Left lung (tissue), 10 donors: ENCODE results near the gene UQCRC2. TPM values are rescaled to one million over a fixed set of nuclear protein-coding genes. Genes with fewer than 3 reads are reported as not detected.

Source experiments
- ATAC-seq: fragments of 200-7000 bp; cut with Tn5 transposase; one replicate; pipeline ENCODE4 v1.9.1; 2020; ENCODE audit warnings: moderate library complexity
- DNase-seq, 4 donors: peaks; one replicate each; pipeline ENCODE4 v3.0.0-alpha.2; 2013 to 2020
- H3K27ac ChIP-seq, 2 donors: fragments of 200-600 bp; sonication (generic) in 1 of 2; one replicate each; pipeline versions ENCODE4 v1.5.0 to v1.8.0; 2020 to 2021
- H3K27me3 ChIP-seq, 2 donors: fragments of 200-600 bp; sonication (generic) in 1 of 2; one replicate each; pipeline versions ENCODE4 v1.5.0 to v1.8.0; 2020 to 2021
- H3K36me3 ChIP-seq, 2 donors: fragments of 200-600 bp; sonication (generic) in 1 of 2; one replicate each; pipeline versions ENCODE4 v1.5.0 to v1.8.0; 2020 to 2021
- H3K4me1 ChIP-seq, 2 donors: fragments of 200-600 bp; one replicate each; pipeline ENCODE4 v1.8.0; 2021
- H3K4me3 ChIP-seq, 2 donors: fragments of 200-600 bp; sonication (generic) in 1 of 2; one replicate each; pipeline versions ENCODE4 v1.5.0 to v1.8.0; 2020 to 2021; ENCODE audit warnings: mild to moderate bottlenecking in 1 of 2
- H3K9me3 ChIP-seq, 2 donors: fragments of 200-600 bp; sonication (generic) in 1 of 2; one replicate each; pipeline versions ENCODE4 v1.5.0 to v1.8.0; 2020 to 2021
- CTCF ChIP-seq, 2 donors: fragments of 200-600 bp; sonication (generic) in 1 of 2; IDR thresholded peaks; one replicate each; pipeline versions ENCODE4 v1.5.0 to v1.8.0; 2021; ENCODE audit warnings: antibody characterized with exemption in 2 of 2
- intact Hi-C, 2 donors: fragments of 100-400 bp; cut with DNase I; formaldehyde crosslinking; loops; one replicate each; pipeline versions ENCODE4 v1.11.2 to v1.14.2; 2022
- polyA plus RNA-seq, 6 donors: library from polyadenylated mRNA; unstranded; fragments of 120-200 nt; gene quantifications; one replicate each; pipeline ENCODE4 v1.2.1, GENCODE V29; 2013; ENCODE audit not compliant: insufficient read length in 6 of 6
- total RNA-seq, 2 donors: library from RNA; stranded (reverse); fragmentation: NEBNext Ultra II Directional; extraction: Animal tissue kit (Norgen Biotek cat#: 25700); gene quantifications; one replicate each; pipeline ENCODE4 v1.2.1, GENCODE V29; 2021
- donor health status: DM: no; HTN: yes; CAD: no.
- donor health status: DM: no; HTN: no; CAD: no.

The UQCRC2 gene
- total and polyA plus RNA-seq, 8 donors, result 167 to 292 (median 251) TPM

- intact Hi-C loops, result no loop called here
- Histone ChIP-seq H3K4me3 (no peak overlapping the region), H3K9me3 (no peaks in the 10 kb centered on the region), H3K4me1 (no peaks in the 10 kb centered on the region), H3K27ac (no peak overlapping the region), H3K36me3 (peaks cover 0 to 44% of the 10 kb centered on the region in 2 donors), H3K27me3 (no peaks in the 10 kb centered on the region)
- no peak for ATAC-seq
- no peak for TF ChIP-seq CTCF (IDR thresholded peaks at IDR 0.05)
- no peak for DNase-seq
Observed at GRCh38 chr16:21987498-21987897, 34.3 kb downstream of the UQCRC2 start.

GRCh38 chr16:21989133-21989532 lies 36.0 kb downstream of the UQCRC2 start:
- no peak overlapping the region for H3K4me3 ChIP-seq
- H3K9me3 ChIP-seq, result no peaks in the 10 kb centered on the region
- no peak for DNase-seq
- TF ChIP-seq CTCF (IDR thresholded peaks at IDR 0.05), result no peak
- H3K36me3 ChIP-seq, result peaks cover 0 to 27% of the 10 kb centered on the region in 2 donors
- no peaks in the 10 kb centered on the region for H3K27me3 ChIP-seq
- H3K27ac ChIP-seq, result no peak overlapping the region
- intact Hi-C loops, result no loop called here
- no peak for ATAC-seq
- H3K4me1 ChIP-seq, result no peaks in the 10 kb centered on the region

- H3K4me1 ChIP-seq, result no peaks in the 10 kb centered on the region
- H3K36me3 ChIP-seq, result peaks cover 0 to 21% of the 10 kb centered on the region in 2 donors
- intact Hi-C loops, result no loop called here
- DNase-seq (no peak), ATAC-seq (no peak)
- no peak for TF ChIP-seq CTCF (IDR thresholded peaks at IDR 0.05)
- H3K4me3 ChIP-seq, result no peak overlapping the region
- no peak overlapping the region for H3K27ac ChIP-seq
- no peaks in the 10 kb centered on the region for H3K27me3 ChIP-seq
- no peaks in the 10 kb centered on the region for H3K9me3 ChIP-seq
Observed at GRCh38 chr16:21989751-21990150, 36.6 kb downstream of the UQCRC2 start.

GRCh38 chr16:21990381-21990944 lies 37.3 kb downstream of the UQCRC2 start:
- H3K4me1 ChIP-seq, result no peaks in the 10 kb centered on the region
- H3K27me3 ChIP-seq, result no peaks in the 10 kb centered on the region
- H3K36me3 ChIP-seq, result peaks cover 0 to 14% of the 10 kb centered on the region in 2 donors
- no peak for TF ChIP-seq CTCF (IDR thresholded peaks at IDR 0.05)
- DNase-seq (no peak), ATAC-seq (no peak)
- no peak overlapping the region for H3K4me3 ChIP-seq
- H3K27ac ChIP-seq, result no peak overlapping the region
- no peaks in the 10 kb centered on the region for H3K9me3 ChIP-seq
- intact Hi-C loops, result no loop called here

- ATAC-seq, result no peak
- Histone ChIP-seq H3K4me1 (no peaks in the 10 kb centered on the region), H3K4me3 (no peak overlapping the region), H3K9me3 (no peaks in the 10 kb centered on the region), H3K27ac (no peak overlapping the region), H3K27me3 (no peaks in the 10 kb centered on the region), H3K36me3 (peaks cover 0 to 6% of the 10 kb centered on the region in 2 donors)
- no peak for DNase-seq
- TF ChIP-seq CTCF (IDR thresholded peaks at IDR 0.05), result no peak
- intact Hi-C loops, result no loop called here
Observed at GRCh38 chr16:21991621-21992020, 38.5 kb downstream of the UQCRC2 start.
